DOHH2 (cell line): ENCODE results near the gene NSMCE4A.
"Not testable (repeated sequence)": the region's sequence is repeated elsewhere in the genome, so short reads cannot be mapped to it uniquely, and the experiment has no call there.

Experiments
- H3F3A ChIP-seq: fragments of 200-600 bp; sonication (generic), shearing (Covaris generic); 2 replicates; pipeline ENCODE4 v1.6.0; 2016; ENCODE audit warnings: antibody characterized with exemption, mild to moderate bottlenecking; ENCODE audit not compliant: control insufficient read depth, insufficient read depth
- H3K27ac ChIP-seq: fragments of 200-600 bp; sonication (generic); 2 replicates; pipeline ENCODE4 v1.5.1; 2014; ENCODE audit warnings: low read depth, mild to moderate bottlenecking, low read length, moderate library complexity
- H3K27me3 ChIP-seq: fragments of 200-600 bp; sonication (generic); 2 replicates; pipeline ENCODE4 v1.6.1; 2014; ENCODE audit warnings: mild to moderate bottlenecking, low read length, mixed read lengths; ENCODE audit not compliant: control insufficient read depth
- H3K36me3 ChIP-seq: fragments of 200-600 bp; sonication (generic); 2 replicates; pipeline ENCODE4 v1.6.1; 2014; ENCODE audit warnings: mild to moderate bottlenecking, low read length, moderate library complexity, mixed read lengths; ENCODE audit not compliant: control insufficient read depth
- H3K4me1 ChIP-seq: fragments of 200-600 bp; sonication (generic); 2 replicates; pipeline ENCODE4 v1.6.1; 2014; ENCODE audit warnings: mild to moderate bottlenecking, low read length, mixed read lengths; ENCODE audit not compliant: control insufficient read depth
- H3K4me2 ChIP-seq: fragments of 200-600 bp; sonication (generic); 2 replicates; pipeline ENCODE4 v1.6.0; 2014; ENCODE audit warnings: mild to moderate bottlenecking, low read length, moderate library complexity
- H3K4me3 ChIP-seq: fragments of 200-600 bp; sonication (generic); 2 replicates; pipeline ENCODE4 v1.5.1; 2014; ENCODE audit warnings: mild to moderate bottlenecking, low read length, mixed read lengths
- H3K79me2 ChIP-seq: fragments of 200-600 bp; sonication (generic); 2 replicates; pipeline ENCODE4 v1.6.1; 2014; ENCODE audit warnings: mild to moderate bottlenecking, low read length, mixed read lengths; ENCODE audit not compliant: control insufficient read depth
- H3K9me2 ChIP-seq: fragments of 200-600 bp; sonication (generic); replicated peaks from 2 replicates; pipeline ENCODE4 v1.6.1; 2014; ENCODE audit warnings: mild to moderate bottlenecking, low read length, mixed read lengths; ENCODE audit not compliant: control insufficient read depth
- H3K9me3 ChIP-seq: fragments of 200-600 bp; sonication (generic); 2 replicates; pipeline ENCODE4 v1.6.1; 2014; ENCODE audit warnings: antibody characterized with exemption, low read length, mixed read lengths; ENCODE audit not compliant: control insufficient read depth, insufficient read depth
- H4K20me1 ChIP-seq: fragments of 200-600 bp; sonication (generic); 2 replicates; pipeline ENCODE4 v1.6.0; 2014; ENCODE audit warnings: low read depth, mild to moderate bottlenecking, antibody characterized with exemption, low read length, moderate library complexity; ENCODE audit not compliant: control insufficient read depth, insufficient read depth
- CTCF ChIP-seq: fragments of 200-600 bp; sonication (generic); IDR thresholded peaks from one replicate; pipeline ENCODE4 v1.5.1; 2014; ENCODE audit warnings: antibody characterized with exemption, mild to moderate bottlenecking, low read depth, low read length; ENCODE audit not compliant: poor library complexity, severe bottlenecking
- EZH2phosphoT487 ChIP-seq: fragments of 200-600 bp; sonication (generic); IDR thresholded peaks from 2 replicates; pipeline ENCODE4 v1.6.1; 2017; ENCODE audit warnings: borderline replicate concordance, mild to moderate bottlenecking, antibody characterized with exemption, low read length, moderate library complexity, mixed read lengths

The NSMCE4A gene

DNA sequence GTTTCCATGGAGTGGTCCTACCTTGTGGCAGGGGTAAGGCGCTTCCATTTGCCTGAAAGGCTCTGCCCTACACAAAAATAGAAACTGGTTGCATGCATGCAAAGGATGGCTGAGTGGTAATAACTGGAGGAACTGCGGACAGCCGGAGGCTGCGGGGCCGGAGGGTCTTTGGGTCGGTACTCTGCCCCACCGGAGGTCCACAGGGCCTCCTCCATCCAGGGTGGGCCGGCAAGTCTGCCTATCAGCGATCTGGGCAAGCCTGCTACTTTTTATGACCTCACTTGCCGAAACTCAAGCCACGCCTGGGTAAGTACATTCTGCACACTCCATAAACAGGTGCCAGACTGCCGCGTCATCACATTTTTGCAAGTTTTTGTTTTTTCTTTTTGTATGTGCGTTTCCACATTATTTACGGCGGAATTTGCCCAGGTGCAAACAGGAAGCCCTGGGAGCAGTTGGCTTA, 44.0 kb upstream of the NSMCE4A start:
- Histone ChIP-seq H3K4me1 (no peaks in the 10 kb centered on the region), H3K79me2 (no peaks in the 10 kb centered on the region), H3K36me3 (no peaks in the 10 kb centered on the region), H3F3A (no peaks in the 10 kb centered on the region), H3K9me3 (no peaks in the 10 kb centered on the region), H3K4me2 (no peak overlapping the region), H3K9me2 (no peaks in the 10 kb centered on the region), H4K20me1 (no peaks in the 10 kb centered on the region), H3K27me3 (peaks cover 4% of the 10 kb centered on the region; the same call in 1 of the 2 replicates), H3K4me3 (no peak overlapping the region), H3K27ac (no peak overlapping the region)
- TF ChIP-seq EZH2phosphoT487 (no peak), CTCF (no peak)

GRCh38 chr10:122018491-122018890, 43.5 kb upstream of the NSMCE4A start:
- Histone ChIP-seq H3F3A (no peaks in the 10 kb centered on the region), H3K36me3 (no peaks in the 10 kb centered on the region), H3K9me3 (no peaks in the 10 kb centered on the region), H3K4me3 (no peak overlapping the region), H3K4me2 (no peak overlapping the region), H3K27ac (no peak overlapping the region), H3K27me3 (peaks cover 4% of the 10 kb centered on the region; the same call in 1 of the 2 replicates), H3K79me2 (no peaks in the 10 kb centered on the region), H3K4me1 (no peaks in the 10 kb centered on the region), H4K20me1 (no peaks in the 10 kb centered on the region), H3K9me2 (no peaks in the 10 kb centered on the region)
- no peak for TF ChIP-seq CTCF
- TF ChIP-seq EZH2phosphoT487, result no peak

DNA sequence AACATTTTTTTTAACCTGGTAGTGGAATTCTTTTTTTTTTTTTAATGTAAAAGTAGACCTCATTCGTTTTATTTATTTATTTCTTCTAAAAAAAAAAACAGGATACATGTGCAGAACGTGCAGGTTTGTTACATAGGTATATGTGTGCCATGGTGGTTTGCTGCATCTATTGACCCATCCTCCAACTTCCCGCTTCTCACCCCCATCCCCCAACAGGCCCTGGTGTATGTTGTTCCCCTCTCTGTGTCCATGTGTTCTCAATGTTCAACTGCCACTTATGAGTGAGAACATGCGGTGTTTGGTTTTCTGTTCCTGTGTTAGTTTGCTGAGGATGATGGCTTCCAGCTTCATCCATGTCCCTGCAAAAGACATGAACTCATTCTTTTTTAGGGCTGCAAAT, 42.9 kb upstream of the NSMCE4A start:
- H3F3A ChIP-seq, H3K27ac ChIP-seq, H3K79me2 ChIP-seq, H3K4me2 ChIP-seq, H3K9me2 ChIP-seq, H3K27me3 ChIP-seq, H3K4me1 ChIP-seq, H3K36me3 ChIP-seq, H3K9me3 ChIP-seq, H3K4me3 ChIP-seq, H4K20me1 ChIP-seq: not testable (repeated sequence)

DNA sequence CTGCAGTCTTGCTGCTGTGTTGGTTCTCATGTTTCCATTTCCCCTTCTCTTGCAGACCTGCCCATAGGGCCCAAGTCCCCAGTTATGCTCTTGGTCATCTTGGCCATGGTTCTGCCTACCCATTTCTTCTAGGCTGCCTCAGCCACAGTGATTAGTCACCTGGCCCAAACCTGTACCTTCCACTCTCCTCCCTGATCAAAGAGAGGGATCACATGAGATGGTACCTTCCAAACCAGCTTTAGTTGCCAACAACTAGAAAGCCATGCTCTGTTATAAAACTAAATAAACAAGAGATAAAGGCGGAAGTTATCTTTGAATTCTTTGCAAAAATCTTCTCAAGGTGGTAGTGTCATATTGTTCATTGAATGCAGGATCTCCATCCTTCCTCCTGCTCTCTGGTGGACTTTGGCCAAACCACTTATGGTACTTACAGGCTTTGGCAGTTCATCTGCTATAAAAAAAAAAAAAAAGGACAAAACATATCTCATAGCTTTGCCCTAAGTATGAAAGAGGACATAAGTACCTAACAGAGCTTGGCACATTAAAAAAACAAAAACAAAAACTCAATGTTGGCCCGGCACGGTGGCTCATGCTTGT, 39.7 kb upstream of the NSMCE4A start:
- no peak overlapping the region for H3K27ac ChIP-seq
- no peak overlapping the region for H3K4me2 ChIP-seq
- peaks cover 4% of the 10 kb centered on the region; the same call in 1 of the 2 replicates for H3K27me3 ChIP-seq
- no peaks in the 10 kb centered on the region for H3F3A ChIP-seq
- no peaks in the 10 kb centered on the region for H3K79me2 ChIP-seq
- no peaks in the 10 kb centered on the region for H3K4me1 ChIP-seq
- no peaks in the 10 kb centered on the region for H3K9me3 ChIP-seq
- H4K20me1 ChIP-seq, result no peaks in the 10 kb centered on the region
- H3K4me3 ChIP-seq, result no peak overlapping the region
- no peak for TF ChIP-seq CTCF
- H3K36me3 ChIP-seq, result no peaks in the 10 kb centered on the region
- no peaks in the 10 kb centered on the region for H3K9me2 ChIP-seq
